Right atrium auricular region (tissue), 2 donors: ENCODE measurements around the gene GTF3C4. TPM values are rescaled to one million over a fixed set of nuclear protein-coding genes. Genes with fewer than 3 reads are reported as not detected.

Experiments
- DNase-seq: peaks from one replicate; pipeline ENCODE4 v3.0.0-alpha.2; 2019; ENCODE audit warnings: low spot score
- H3K27ac ChIP-seq, 2 donors: fragments of 200-600 bp; sonication (generic); 1 replicate in 1 of 2; 2 replicates in 1 of 2; pipeline ENCODE4 v1.5.1; 2016 to 2019
- H3K27me3 ChIP-seq, 2 donors: fragments of 200-600 bp; sonication (generic); one replicate each; pipeline versions ENCODE4 v1.5.1 to v1.6.0; 2017 to 2019
- H3K36me3 ChIP-seq: fragments of 200-600 bp; sonication (generic); one replicate; pipeline ENCODE4 v1.5.1; 2016
- H3K4me1 ChIP-seq, 2 donors: fragments of 200-600 bp; sonication (generic); one replicate each; pipeline versions ENCODE4 v1.5.1 to v1.6.0; 2017 to 2019
- H3K4me3 ChIP-seq, 2 donors: fragments of 200-600 bp; sonication (generic); 1 replicate in 1 of 2; 2 replicates in 1 of 2; pipeline ENCODE4 v1.5.1; 2017 to 2019; ENCODE audit warnings: mild to moderate bottlenecking in 1 of 2, moderate library complexity in 1 of 2
- H3K9me3 ChIP-seq, 2 donors: fragments of 200-600 bp; sonication (generic); one replicate each; pipeline ENCODE4 v1.5.1; 2019
- CTCF ChIP-seq, 2 donors: fragments of 200-600 bp; sonication (generic); IDR thresholded peaks; one replicate each; pipeline ENCODE4 v1.5.1; 2019; ENCODE audit warnings: antibody characterized with exemption in 2 of 2
- total RNA-seq, 2 donors: library from RNA; depleted of rRNA; stranded (reverse); fragments of >200 nt; gene quantifications; one replicate each; pipeline ENCODE4 v1.1.0, GENCODE V29; 2016

GTF3C4 gene
- total RNA-seq, 2 donors from 2014 or later = 8.6 to 9.1 TPM

GRCh38 chr9:132740526-132741309 lies 70.5 kb downstream of the GTF3C4 start:
- no peak overlapping the region for H3K27ac ChIP-seq
- H3K9me3 ChIP-seq = no peaks in the 10 kb centered on the region
- no peaks in the 10 kb centered on the region for H3K27me3 ChIP-seq
- no peak for TF ChIP-seq CTCF (IDR thresholded peaks at IDR 0.05)
- no peak for DNase-seq
- H3K4me3 ChIP-seq = no peak overlapping the region
- no peaks in the 10 kb centered on the region for H3K4me1 ChIP-seq
- no peaks in the 10 kb centered on the region for H3K36me3 ChIP-seq

GRCh38 chr9:132742821-132743311 lies 72.6 kb downstream of the GTF3C4 start:
- no peak for DNase-seq
- Histone ChIP-seq H3K36me3 (no peaks in the 10 kb centered on the region), H3K27me3 (no peaks in the 10 kb centered on the region), H3K4me3 (no peak overlapping the region), H3K9me3 (no peaks in the 10 kb centered on the region), H3K27ac (no peak overlapping the region), H3K4me1 (no peaks in the 10 kb centered on the region)
- no peak for TF ChIP-seq CTCF (IDR thresholded peaks at IDR 0.05)

- Histone ChIP-seq H3K4me1 (no peaks in the 10 kb centered on the region), H3K4me3 (no peak overlapping the region), H3K27me3 (no peaks in the 10 kb centered on the region), H3K36me3 (no peaks in the 10 kb centered on the region), H3K9me3 (no peaks in the 10 kb centered on the region), H3K27ac (no peak overlapping the region)
- TF ChIP-seq CTCF (IDR thresholded peaks at IDR 0.05) = no peak
- no peak for DNase-seq
These were observed 73.7 kb downstream of the GTF3C4 start for GRCh38 chr9:132743931-132744479.

Other genes starting within 250 kb of the GTF3C4 start
- gene BARHL1, start 87.9 kb upstream of the GTF3C4 start, total RNA-seq = not detected
- gene DDX31, start 481 bp upstream of the GTF3C4 start, total RNA-seq = 1 to 10 TPM; 4.6 to 6.0 TPM
- gene AK8, start 207.8 kb downstream of the GTF3C4 start, total RNA-seq = under 1 TPM in 1 of 2 donors, not detected in 1; 0.19 TPM
- gene SPACA9, start 208.4 kb downstream of the GTF3C4 start, total RNA-seq = 10 to 100 TPM in 1 of 2 donors, 1 to 10 TPM in 1; 8.1 to 17.1 TPM